HepG2 (cell line): ENCODE data around the gene BTBD19. TPM values are rescaled to one million over a fixed set of nuclear protein-coding genes. Genes with fewer than 3 reads are reported as not detected.
A peak's percentile ranks its signal among the peaks of the same experiment; 100 is the strongest.

ENCODE experiments used
- BORCS8-MEF2B ChIP-seq: sonication (generic); formaldehyde crosslinking; IDR thresholded peaks from 2 replicates; pipeline ENCODE4 v1.8.0; 2022; ENCODE audit warnings: mild to moderate bottlenecking, missing genetic modification reagents
- ELF1 ChIP-seq: sonication (generic); formaldehyde crosslinking; IDR thresholded peaks from 2 replicates; pipeline ENCODE4 v1.4.0; 2020; ENCODE audit warnings: missing genetic modification reagents
- HOXA9 ChIP-seq: sonication (generic); formaldehyde crosslinking; IDR thresholded peaks from 2 replicates; pipeline ENCODE4 v1.8.1; 2022; ENCODE audit warnings: missing genetic modification reagents, mild to moderate bottlenecking, moderate library complexity, borderline replicate concordance
- JARID2 ChIP-seq: sonication (generic); formaldehyde crosslinking; IDR thresholded peaks from 2 replicates; pipeline ENCODE4 v1.8.1; 2023; ENCODE audit warnings: missing genetic modification reagents, inconsistent platforms; ENCODE audit not compliant: insufficient replicate concordance
- KAT2B ChIP-seq: fragments of 150-350 bp; IDR thresholded peaks from 2 replicates; pipeline ENCODE4 v1.6.1; 2014; ENCODE audit warnings: low read depth, low read length, borderline replicate concordance
- MAZ ChIP-seq, 2 experiments: sonication (generic) in 1 of 2; formaldehyde crosslinking in 1 of 2; IDR thresholded peaks; 2 replicates each; pipeline versions ENCODE4 v1.5.0 to v1.6.1; 2012 to 2020; ENCODE audit warnings: low read depth in 2 of 2, mild to moderate bottlenecking in 2 of 2, borderline replicate concordance in 1 of 2, improper control_type of control experiment in 1 of 2, low read length in 1 of 2, missing genetic modification reagents in 1 of 2, moderate library complexity in 1 of 2
- MEIS2 ChIP-seq: sonication (generic); formaldehyde crosslinking; IDR thresholded peaks from 2 replicates; pipeline ENCODE4 v1.9.0; 2021; ENCODE audit warnings: mild to moderate bottlenecking, missing genetic modification reagents
- NR2F1 ChIP-seq, 2 experiments: fragments of 450-650 bp in 1 of 2; formaldehyde crosslinking in 1 of 2; IDR thresholded peaks; 2 replicates each; pipeline versions ENCODE4 v1.5.0 to v1.6.1; 2016 to 2020; ENCODE audit warnings: mild to moderate bottlenecking in 1 of 2, missing compliant biosample characterization in 1 of 2, missing genetic modification reagents in 1 of 2, moderate library complexity in 1 of 2
- NR2F2 ChIP-seq: IDR thresholded peaks from 2 replicates; pipeline ENCODE4 v1.6.1; 2012; ENCODE audit warnings: low read depth, inconsistent platforms, borderline replicate concordance
- POGZ ChIP-seq: sonication (generic); formaldehyde crosslinking; IDR thresholded peaks from 2 replicates; pipeline ENCODE4 v1.4.0; 2020; ENCODE audit warnings: mild to moderate bottlenecking, missing genetic modification reagents
- POLR2A ChIP-seq, 2 experiments: IDR thresholded peaks; 2 replicates each; pipeline ENCODE4 v1.6.1; 2011; ENCODE audit warnings: low read depth in 2 of 2, low read length in 2 of 2, mild to moderate bottlenecking in 1 of 2, moderate library complexity in 1 of 2; ENCODE audit not compliant: insufficient read depth in 1 of 2
- PREB ChIP-seq: sonication (generic); formaldehyde crosslinking; IDR thresholded peaks from 2 replicates; pipeline ENCODE4 v1.4.0; 2020; ENCODE audit warnings: missing genetic modification reagents
- SAP130 ChIP-seq: IDR thresholded peaks from 2 replicates; pipeline ENCODE4 v1.6.1; 2016; ENCODE audit warnings: low read depth
- SIX4 ChIP-seq: sonication (generic); formaldehyde crosslinking; IDR thresholded peaks from 2 replicates; pipeline ENCODE4 v1.4.0; 2020; ENCODE audit warnings: missing genetic modification reagents
- SP2 ChIP-seq: sonication (generic); formaldehyde crosslinking; IDR thresholded peaks from 2 replicates; pipeline ENCODE4 v1.5.1; 2020; ENCODE audit warnings: mild to moderate bottlenecking, missing genetic modification reagents
- SPEN ChIP-seq: sonication (generic); formaldehyde crosslinking; IDR thresholded peaks from 2 replicates; pipeline ENCODE4 v1.5.1; 2020; ENCODE audit warnings: low read depth, mild to moderate bottlenecking, missing genetic modification reagents
- THRA ChIP-seq: sonication (generic); formaldehyde crosslinking; IDR thresholded peaks from 2 replicates; pipeline ENCODE4 v1.4.0; 2020; ENCODE audit warnings: missing genetic modification reagents, borderline replicate concordance
- U2AF1 ChIP-seq: fragments of 200-400 bp; formaldehyde crosslinking; optimal IDR thresholded peaks from 2 replicates; pipeline ENCODE3; 2017; ENCODE audit warnings: mild to moderate bottlenecking, low read depth, low read length
- XRCC5 ChIP-seq: fragments of 200-400 bp; formaldehyde crosslinking; optimal IDR thresholded peaks from 2 replicates; pipeline ENCODE3; 2017; ENCODE audit warnings: mild to moderate bottlenecking, low read length
- ZNF512 ChIP-seq: sonication (generic); formaldehyde crosslinking; IDR thresholded peaks from 2 replicates; pipeline ENCODE4 v1.4.0; 2020; ENCODE audit warnings: mild to moderate bottlenecking, missing genetic modification reagents
- ZNF572 ChIP-seq: sonication (generic); formaldehyde crosslinking; IDR thresholded peaks from 2 replicates; pipeline ENCODE4 v1.5.1; 2020; ENCODE audit warnings: mild to moderate bottlenecking, missing genetic modification reagents
- ZNF577 ChIP-seq: sonication (generic); formaldehyde crosslinking; IDR thresholded peaks from 2 replicates; pipeline ENCODE4 v1.4.0; 2020; ENCODE audit warnings: mild to moderate bottlenecking, low read depth, missing genetic modification reagents, borderline replicate concordance
- ZNF704 ChIP-seq: sonication (generic); formaldehyde crosslinking; IDR thresholded peaks from 2 replicates; pipeline ENCODE4 v1.8.1; 2023; ENCODE audit warnings: mild to moderate bottlenecking, inconsistent platforms, moderate library complexity, missing genetic modification reagents, borderline replicate concordance
- ZSCAN12 ChIP-seq: sonication (generic); formaldehyde crosslinking; IDR thresholded peaks from 2 replicates; pipeline ENCODE4 v1.9.0; 2021; ENCODE audit warnings: mild to moderate bottlenecking, missing genetic modification reagents
- ZSCAN31 ChIP-seq: sonication (generic); formaldehyde crosslinking; IDR thresholded peaks from 2 replicates; pipeline ENCODE4 v1.5.0; 2020; ENCODE audit warnings: low read depth, mild to moderate bottlenecking, missing genetic modification reagents
- polyA plus RNA-seq, 8 experiments: library from polyadenylated mRNA; depleted of rRNA in 3 of 8; stranded (reverse) in 7 of 8; unstranded in 1 of 8; fragments of >200 nt; fragmentation: Illumina TruSeq in 4 of 8; extraction: Trizol in 4 of 8; gene quantifications; 2 replicates each; pipeline versions ENCODE4 v1.2.1 to v1.2.3, GENCODE V29; 2011 to 2016; ENCODE audit warnings: low read depth in 4 of 8, missing spikeins in 1 of 8, mixed read lengths in 1 of 8; ENCODE audit not compliant: insufficient read depth in 1 of 8
- total RNA-seq, 5 experiments: library from RNA; depleted of rRNA; stranded (reverse); fragments of >200 nt; fragmentation: Illumina TruSeq; extraction: Trizol; gene quantifications; 2 replicates each; pipeline ENCODE4 v1.2.3, GENCODE V29; 2016; ENCODE audit warnings: low read depth in 1 of 5

Gene BTBD19
- total and polyA plus RNA-seq, 2 of the 13 experiments (the other 11 are each of a cell fraction or from before 2014, with no cell fraction given) = 2.7 to 6.7 TPM

GRCh38 chr1:44819608-44820327 is 11.4 kb downstream of the BTBD19 start (continued):
- peak; percentile 49 for TF ChIP-seq NR2F2
- TF ChIP-seq SIX4 (CRISPR knock-in tag) = 0 out of 2 replicates have a peak, but pooled peaks have one; percentile 4
- peak; percentile 59 for TF ChIP-seq SAP130 (CRISPR knock-in tag)
- TF ChIP-seq SP2 (CRISPR knock-in tag) = no peak
- TF ChIP-seq ZNF512 (CRISPR knock-in tag) = no peak; the same call in 1 of the 2 replicates
- peak; percentile 44 for TF ChIP-seq JARID2 (CRISPR knock-in tag)
- no peak for TF ChIP-seq KAT2B
- TF ChIP-seq XRCC5 = no peak
- peak; percentile 70; the same call in 1 of the 2 replicates for TF ChIP-seq MAZ (IDR thresholded peaks at IDR 0.05; ENCODE audit: borderline replicate concordance, low read depth, low read length)
- TF ChIP-seq MAZ (CRISPR knock-in tag; IDR thresholded peaks at IDR 0.05; ENCODE audit: low read depth) = no peak
- no peak for TF ChIP-seq SPEN (CRISPR knock-in tag)
- TF ChIP-seq U2AF1 = no peak
- peak; percentile 70; the same call in 1 of the 2 replicates for TF ChIP-seq POGZ (CRISPR knock-in tag)
- TF ChIP-seq ZNF704 (CRISPR knock-in tag) = 0 out of 2 replicates have a peak, but pooled peaks have one; percentile 45
- no peak for TF ChIP-seq ZSCAN12 (CRISPR knock-in tag)
- TF ChIP-seq ZNF572 (CRISPR knock-in tag) = no peak
- TF ChIP-seq MEIS2 (CRISPR knock-in tag) = no peak
- no peak for TF ChIP-seq ZNF577 (CRISPR knock-in tag)
- peak; percentile 77; the same call in 1 of the 2 replicates for TF ChIP-seq ZSCAN31 (CRISPR knock-in tag)
- TF ChIP-seq THRA (CRISPR knock-in tag) = peak; percentile 30; the same call in 1 of the 2 replicates
- TF ChIP-seq HOXA9 (CRISPR knock-in tag) = peak; percentile 78; the same call in 1 of the 2 replicates
- no peak for TF ChIP-seq PREB (CRISPR knock-in tag)
- peak; percentile 82 for TF ChIP-seq ELF1 (CRISPR knock-in tag)
- TF ChIP-seq POLR2A (IDR thresholded peaks at IDR 0.05; ENCODE audit: insufficient read depth in 1 of 2, low read depth in 2 of 2, low read length in 2 of 2) = peak in 1 of 2 experiments; percentile 100; a peak in 2 of 4 replicates
- TF ChIP-seq NR2F1 (CRISPR knock-in tag; IDR thresholded peaks at IDR 0.05) = peak in 1 of 2 experiments; percentile 46; a peak in 1 of 4 replicates
- no peak for TF ChIP-seq BORCS8-MEF2B
